ENCODE results near the gene FDPS. TPM values are rescaled to one million over a fixed set of nuclear protein-coding genes. Genes with fewer than 3 reads are reported as not detected.
A peak's percentile ranks its signal among the peaks of the same experiment; 100 is the strongest.

FDPS gene
- total RNA-seq, 4 donors from 2014 or later = 152 to 422 (median 192) TPM

GRCh38 chr1:155294520-155295182 is 14.0 kb upstream of the FDPS start:
- Histone ChIP-seq H3K4me3 (peak overlapping the region in 3 of 4 donors; percentile 7 to 51 (median 28)), H3K27ac (no peak overlapping the region), H3K36me3 (no peaks in the 10 kb centered on the region), H3K27me3 (peaks cover 5 to 50% (median 5%) of the 10 kb centered on the region in 4 donors), H3K4me1 (peaks cover 7 to 17% (median 11%) of the 10 kb centered on the region in 3 donors), H3K9me3 (no peaks in the 10 kb centered on the region)
- TF ChIP-seq POLR2A (IDR thresholded peaks at IDR 0.05) (no peak), CTCF (IDR thresholded peaks at IDR 0.05) (no peak)
- 32 to 78% methylated on average over 12 to 34 of the region's 46 CpGs for WGBS, 2 donors
- intact Hi-C loops (cut with DNase I) = no loop called here
- DNase-seq = no peak

- TF ChIP-seq POLR2A (IDR thresholded peaks at IDR 0.05) (no peak), CTCF (IDR thresholded peaks at IDR 0.05) (no peak)
- WGBS, 2 donors = 10 to 40% methylated on average over 4 to 8 of the region's 47 CpGs
- peaks cover 7 to 17% (median 11%) of the 10 kb centered on the region in 3 donors for H3K4me1 ChIP-seq
- intact Hi-C loops (cut with DNase I) = no loop called here
- peaks cover 5 to 50% (median 5%) of the 10 kb centered on the region in 4 donors for H3K27me3 ChIP-seq
- no peaks in the 10 kb centered on the region for H3K36me3 ChIP-seq
- H3K27ac ChIP-seq = no peak overlapping the region
- peak overlapping the region in 3 of 4 donors; percentile 7 to 51 (median 28) for H3K4me3 ChIP-seq
- DNase-seq = no peak
- no peaks in the 10 kb centered on the region for H3K9me3 ChIP-seq
Measured at GRCh38 chr1:155295183-155295941, 13.3 kb upstream of the FDPS start.

- peaks cover 7 to 17% (median 11%) of the 10 kb centered on the region in 3 donors for H3K4me1 ChIP-seq
- H3K36me3 ChIP-seq = no peaks in the 10 kb centered on the region
- H3K4me3 ChIP-seq = no peak overlapping the region
- no peak for TF ChIP-seq CTCF (IDR thresholded peaks at IDR 0.05)
- TF ChIP-seq POLR2A (IDR thresholded peaks at IDR 0.05) = no peak
- WGBS, 2 donors = 60 to 76% methylated on average over 2 to 4 of the region's 7 CpGs
- H3K27me3 ChIP-seq = peaks cover 5 to 50% (median 5%) of the 10 kb centered on the region in 4 donors
- H3K27ac ChIP-seq = no peak overlapping the region
- no peaks in the 10 kb centered on the region for H3K9me3 ChIP-seq
- no peak for DNase-seq
- intact Hi-C loops (cut with DNase I) = no loop called here
Measured at GRCh38 chr1:155295942-155296267, 12.8 kb upstream of the FDPS start.

- TF ChIP-seq CTCF (IDR thresholded peaks at IDR 0.05) = no peak
- 84 to 85% methylated on average over 3 of the region's 3 CpGs for WGBS, 2 donors
- Histone ChIP-seq H3K9me3 (no peaks in the 10 kb centered on the region), H3K4me1 (peaks cover 7 to 17% (median 11%) of the 10 kb centered on the region in 3 donors), H3K27ac (no peak overlapping the region), H3K36me3 (no peaks in the 10 kb centered on the region), H3K4me3 (no peak overlapping the region), H3K27me3 (peaks cover 5 to 50% (median 5%) of the 10 kb centered on the region in 4 donors)
- no peak for DNase-seq
- intact Hi-C loops (cut with DNase I) = no loop called here
Measured at GRCh38 chr1:155296661-155297060, 12.0 kb upstream of the FDPS start.

GRCh38 chr1:155297384-155297783 is 11.3 kb upstream of the FDPS start:
- DNase-seq = no peak
- H3K9me3 ChIP-seq = no peaks in the 10 kb centered on the region
- intact Hi-C loops (cut with DNase I) = no loop called here
- no peak for TF ChIP-seq CTCF (IDR thresholded peaks at IDR 0.05)
- H3K4me1 ChIP-seq = peaks cover 7 to 17% (median 11%) of the 10 kb centered on the region in 3 donors
- no peaks in the 10 kb centered on the region for H3K36me3 ChIP-seq
- H3K27me3 ChIP-seq = peaks cover 5 to 50% (median 5%) of the 10 kb centered on the region in 4 donors
- WGBS, 2 donors = 77 to 85% methylated on average over 7 of the region's 7 CpGs
- H3K4me3 ChIP-seq = no peak overlapping the region
- H3K27ac ChIP-seq = no peak overlapping the region

Data from esophagus squamous epithelium (tissue), 5 donors.